Motor neuron (in vitro differentiated cells): ENCODE results near the gene AFF3. TPM values are rescaled to one million over a fixed set of nuclear protein-coding genes. Genes with fewer than 3 reads are reported as not detected.

ENCODE experiments used
- ATAC-seq, 8 experiments: fragments of 200-7000 bp; cut with Tn5 transposase; replicated peaks in 6 of 8; 2 replicates each; pipeline ENCODE4 v1.8.0; 2021; ENCODE audit warnings: mild to moderate bottlenecking in 8 of 8, moderate library complexity in 8 of 8
- H3K27ac ChIP-seq, 2 donors: fragments of 250-450 bp; sonication (Bioruptor Pico); 2 replicates each; pipeline ENCODE4 v1.9.0; 2021; ENCODE audit warnings: antibody characterized with exemption in 2 of 2, mild to moderate bottlenecking in 2 of 2, moderate library complexity in 1 of 2
- H3K4me1 ChIP-seq, 2 donors: fragments of 250-450 bp; sonication (Bioruptor Pico); replicated peaks in 1 of 2; 2 replicates each; pipeline ENCODE4 v1.6.1; 2021; ENCODE audit warnings: antibody characterized with exemption in 2 of 2, mild to moderate bottlenecking in 2 of 2, moderate library complexity in 1 of 2
- H3K4me3 ChIP-seq, 5 donors: fragments of 250-450 bp; sonication (Bioruptor Pico); 2 replicates each; pipeline ENCODE4 v1.9.0; 2021; ENCODE audit warnings: antibody characterized with exemption in 5 of 5, mild to moderate bottlenecking in 5 of 5, moderate library complexity in 4 of 5
- WGBS, 10 experiments: fragments of 450-650 bp; shearing (Covaris generic); methylation state at CpG; one replicate each; pipeline ENCODE4 v1.0.0; 2022; 5-methylcytosine and 5-hydroxymethylcytosine counted together
- in situ Hi-C, 9 experiments: fragments of 400-800 bp; cut with MboI; loops; one replicate each; pipeline ENCODE4 v1.15.0; 2021; ENCODE audit warnings: low sequenced_read_pairs in 9 of 9, low pct_unique_long_range_greater_than_20kb in 2 of 9; ENCODE audit not compliant: unreplicated experiment in 9 of 9
- total RNA-seq, 8 experiments: library from RNA; unstranded; fragments of 300-600 nt; gene quantifications; 2 replicates each; pipeline versions ENCODE4 v1.2.3 to v1.2.4, GENCODE V29; 2022

Gene AFF3
- total RNA-seq, 8 experiments from 2014 or later: 0.99 to 33.6 (median 16.7) TPM

GRCh38 chr2:99846462-99847107 is 295.8 kb downstream of the AFF3 start:
- Histone ChIP-seq H3K4me1 (peaks cover 13 to 44% of the 10 kb centered on the region in 2 donors), H3K27ac (no peak overlapping the region), H3K4me3 (no peak overlapping the region)
- peak in 5 of 8 experiments; percentile 30 to 75 (median 45) for ATAC-seq
- 15 to 100% (median 74%) methylated on average over 2 to 4 of the region's 5 CpGs for WGBS, 10 experiments
- in situ Hi-C loops: no loop called here

- Histone ChIP-seq H3K4me3 (no peak overlapping the region), H3K4me1 (peaks cover 8 to 31% of the 10 kb centered on the region in 2 donors), H3K27ac (no peak overlapping the region)
- in situ Hi-C loops: no loop called here
- ATAC-seq: peak in 3 of 8 experiments; percentile 22 to 61 (median 41)
- WGBS, 10 experiments: 70 to 100% (median 92%) methylated on average over 3 to 5 of the region's 5 CpGs
Measured at GRCh38 chr2:99845296-99845695, 297.1 kb downstream of the AFF3 start.

- peaks cover 4 to 23% of the 10 kb centered on the region in 2 donors for H3K4me1 ChIP-seq
- no peak overlapping the region for H3K27ac ChIP-seq
- ATAC-seq: peak in 1 of 8 experiments; percentile 73
- WGBS, 10 experiments: 0 to 100% (median 67%) methylated on average over 1 to 4 of the region's 4 CpGs
- in situ Hi-C loops: no loop called here
- H3K4me3 ChIP-seq: no peak overlapping the region
Measured at GRCh38 chr2:99842451-99842850, 299.9 kb downstream of the AFF3 start.

DNA sequence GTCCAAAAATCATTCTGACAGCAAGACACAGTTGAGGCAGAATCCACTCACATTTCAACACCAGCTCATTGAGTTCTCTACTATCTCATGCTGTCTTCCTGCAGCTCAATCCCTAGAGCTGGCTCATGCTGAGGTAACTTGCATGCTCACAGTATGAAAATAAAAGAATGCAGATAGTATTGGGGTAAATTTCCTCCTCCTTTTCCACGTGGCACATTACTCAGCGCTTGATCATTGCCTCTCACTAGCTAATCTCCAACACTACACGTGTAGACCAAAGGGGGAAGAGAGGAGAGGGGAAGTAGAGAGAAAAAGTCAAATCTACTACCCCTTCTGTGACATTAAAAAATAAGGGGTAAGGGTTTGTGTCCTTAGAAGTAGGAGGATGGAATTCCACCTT is 300.6 kb downstream of the AFF3 start:
- no peak overlapping the region for H3K4me3 ChIP-seq
- peak in 1 of 8 experiments; percentile 16 for ATAC-seq

GRCh38 chr2:99840831-99841230 is 301.6 kb downstream of the AFF3 start:
- Histone ChIP-seq H3K4me1 (peaks cover 4 to 15% of the 10 kb centered on the region in 2 donors), H3K4me3 (no peak overlapping the region), H3K27ac (no peak overlapping the region)
- in situ Hi-C loops: no loop called here
- no peak for ATAC-seq
- 40 to 100% (median 93%) methylated on average over 1 to 3 of the region's 3 CpGs for WGBS, 10 experiments

More for the DNA sequence above, 300.6 kb downstream of the AFF3 start:
- in situ Hi-C loops: no loop called here
- WGBS, 10 experiments: 0 to 52% (median 0%) methylated on average over 1 to 2 of the region's 3 CpGs; no CpG with 5 or more reads in 7 of the 10 experiments
- Histone ChIP-seq H3K4me1 (peaks cover 8 to 20% of the 10 kb centered on the region in 2 donors), H3K27ac (no peak overlapping the region)

DNA sequence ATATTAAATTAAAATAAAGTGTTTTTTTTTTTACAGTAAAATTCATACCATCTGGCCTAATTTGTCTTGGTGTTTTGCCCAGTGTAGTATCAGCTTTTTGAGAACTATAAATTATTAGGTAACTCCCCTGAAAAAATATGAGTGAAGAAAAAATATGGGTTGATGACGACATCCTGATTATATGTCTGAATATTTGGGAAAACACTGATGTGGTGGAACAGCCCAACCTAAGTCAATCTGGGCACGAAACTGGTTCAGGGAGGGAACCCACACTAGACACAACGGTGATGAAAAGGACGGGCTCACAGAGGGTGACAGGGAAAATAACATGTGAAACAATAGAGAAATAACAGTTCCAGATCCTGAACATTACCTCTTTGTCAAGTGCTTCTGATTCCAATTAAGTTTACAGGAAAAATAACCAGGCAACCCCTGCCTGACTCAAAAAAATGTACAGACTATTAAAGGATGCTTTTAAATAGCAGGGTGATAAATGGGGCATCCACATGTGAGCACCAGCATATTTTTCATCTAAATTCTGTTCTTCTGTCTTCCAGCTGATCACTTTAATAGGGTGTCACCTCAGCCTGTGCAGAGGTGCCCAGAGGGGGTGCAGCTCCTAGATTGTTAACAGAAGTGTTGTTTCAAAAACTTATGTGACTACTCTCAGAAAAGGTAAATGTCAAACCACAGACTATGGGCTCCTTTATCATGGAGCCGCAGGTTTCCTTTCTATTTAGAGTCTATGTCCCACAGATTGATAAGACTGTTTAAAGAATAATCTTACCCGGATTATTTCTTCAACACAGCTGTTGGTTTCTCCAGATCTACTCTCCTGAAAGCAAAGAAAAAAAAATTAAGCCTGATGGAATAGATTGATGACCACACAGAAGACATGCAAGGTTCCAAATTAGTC is 305.4 kb downstream of the AFF3 start:
- WGBS, 10 experiments: 22 to 100% (median 75%) methylated on average over 1 to 6 of the region's 6 CpGs; no CpG with 5 or more reads in 1 of the 10 experiments
- Histone ChIP-seq H3K27ac (no peak overlapping the region), H3K4me3 (no peak overlapping the region), H3K4me1 (peaks cover 4 to 7% of the 10 kb centered on the region in 2 donors)
- ATAC-seq: peak in 5 of 8 experiments; percentile 58 to 92 (median 77)
- in situ Hi-C loops: no loop called here

GRCh38 chr2:99834426-99834825 is 308.0 kb downstream of the AFF3 start:
- H3K27ac ChIP-seq: no peak overlapping the region
- H3K4me3 ChIP-seq: no peak overlapping the region
- H3K4me1 ChIP-seq: peaks cover 4 to 7% of the 10 kb centered on the region in 2 donors
- ATAC-seq: no peak
- WGBS, 10 experiments: 13 to 92% (median 81%) methylated on average over 1 to 6 of the region's 6 CpGs; no CpG with 5 or more reads in 1 of the 10 experiments
- in situ Hi-C loops: no loop called here

GRCh38 chr2:99833586-99834201 is 308.7 kb downstream of the AFF3 start:
- peaks cover 4 to 7% of the 10 kb centered on the region in 2 donors for H3K4me1 ChIP-seq
- in situ Hi-C loops: no loop called here
- 41 to 96% (median 81%) methylated on average over 4 to 8 of the region's 8 CpGs for WGBS, 10 experiments
- no peak for ATAC-seq
- H3K27ac ChIP-seq: no peak overlapping the region
- H3K4me3 ChIP-seq: no peak overlapping the region

DNA sequence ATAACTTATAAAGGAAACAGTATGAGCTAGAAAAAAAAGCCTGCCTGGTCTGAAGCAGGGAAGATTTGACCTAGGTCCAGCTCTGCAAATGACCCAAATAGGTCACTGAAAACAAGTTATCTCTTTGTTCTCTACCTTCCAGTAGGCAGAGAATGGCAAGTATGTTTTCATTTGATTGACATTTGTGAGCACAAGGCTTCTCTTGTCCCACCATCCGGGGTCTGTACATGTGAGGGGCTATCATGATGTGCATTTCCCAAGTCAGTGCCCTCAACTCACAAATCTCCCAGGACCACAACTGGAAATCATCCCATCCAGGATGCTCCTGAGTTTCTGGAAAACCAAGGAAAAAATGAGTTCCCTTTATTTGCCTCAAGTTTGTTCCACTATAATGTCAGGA is 309.5 kb downstream of the AFF3 start:
- no peak for ATAC-seq
- 0 to 100% (median 80%) methylated on average over 1 of the region's 1 CpG; no CpG with 5 or more reads in 3 of the 10 experiments for WGBS, 10 experiments
- no peak overlapping the region for H3K27ac ChIP-seq
- H3K4me3 ChIP-seq: no peak overlapping the region
- in situ Hi-C loops: no loop called here
- peaks cover 4 to 7% of the 10 kb centered on the region in 2 donors for H3K4me1 ChIP-seq

DNA sequence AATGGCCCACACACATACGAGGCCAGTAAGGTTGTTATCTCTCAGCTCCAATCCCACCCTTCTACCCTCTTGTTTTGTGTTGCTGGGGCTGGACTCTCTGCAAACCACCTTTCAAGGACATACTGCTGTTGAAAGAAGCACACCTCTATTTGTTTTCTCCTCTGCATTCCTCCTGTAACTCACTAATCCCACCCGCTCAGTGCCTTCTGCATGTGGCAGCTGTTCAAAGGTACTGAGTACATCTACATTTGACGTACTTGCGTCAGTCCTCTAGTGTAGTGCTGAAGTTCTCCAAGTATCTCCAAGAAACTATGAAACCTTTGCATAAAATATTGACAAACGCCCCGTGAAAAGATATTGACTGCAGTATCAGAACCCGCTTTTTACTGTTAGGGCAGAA is 310.6 kb downstream of the AFF3 start:
- ATAC-seq: no peak
- 67 to 100% (median 95%) methylated on average over 1 to 6 of the region's 7 CpGs for WGBS, 10 experiments
- H3K27ac ChIP-seq: no peak overlapping the region
- in situ Hi-C loops: no loop called here
- H3K4me1 ChIP-seq: peaks cover 0 to 3% of the 10 kb centered on the region in 2 donors
- no peak overlapping the region for H3K4me3 ChIP-seq

GRCh38 chr2:99827296-99827999 is 314.9 kb downstream of the AFF3 start:
- Histone ChIP-seq H3K4me3 (no peak overlapping the region), H3K27ac (no peak overlapping the region), H3K4me1 (peaks cover 0 to 7% of the 10 kb centered on the region in 2 donors)
- in situ Hi-C loops: no loop called here
- ATAC-seq: no peak
- 67 to 100% (median 86%) methylated on average over 1 to 5 of the region's 8 CpGs; no CpG with 5 or more reads in 5 of the 10 experiments for WGBS, 10 experiments

DNA sequence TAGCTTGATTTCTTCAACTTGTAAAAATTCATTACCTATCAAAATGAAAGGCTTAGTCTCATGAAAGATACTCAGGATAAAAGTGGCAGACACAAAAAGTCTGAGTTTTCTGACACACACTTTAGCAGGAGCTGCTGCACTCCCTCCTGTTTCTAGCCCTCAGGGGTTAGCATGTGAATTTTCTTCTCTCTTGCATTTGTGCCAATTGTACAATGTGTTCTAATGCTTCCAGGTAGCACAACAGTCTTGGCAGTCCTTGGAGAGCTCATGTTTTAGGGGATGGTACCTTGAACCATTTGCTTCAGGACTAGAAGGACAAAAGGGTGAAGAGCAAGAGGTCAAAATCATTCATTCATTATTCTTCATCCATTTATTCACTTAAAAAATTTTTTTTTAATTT is 316.8 kb downstream of the AFF3 start:
- ATAC-seq: peak in 1 of 8 experiments; percentile 24
- H3K4me3 ChIP-seq: no peak overlapping the region
- in situ Hi-C loops: no loop called here
- peaks cover 9 to 19% of the 10 kb centered on the region in 2 donors for H3K4me1 ChIP-seq
- no peak overlapping the region for H3K27ac ChIP-seq
